Measurements from ENCODE around the gene ANKLE2.

ANKLE2 gene

DNA sequence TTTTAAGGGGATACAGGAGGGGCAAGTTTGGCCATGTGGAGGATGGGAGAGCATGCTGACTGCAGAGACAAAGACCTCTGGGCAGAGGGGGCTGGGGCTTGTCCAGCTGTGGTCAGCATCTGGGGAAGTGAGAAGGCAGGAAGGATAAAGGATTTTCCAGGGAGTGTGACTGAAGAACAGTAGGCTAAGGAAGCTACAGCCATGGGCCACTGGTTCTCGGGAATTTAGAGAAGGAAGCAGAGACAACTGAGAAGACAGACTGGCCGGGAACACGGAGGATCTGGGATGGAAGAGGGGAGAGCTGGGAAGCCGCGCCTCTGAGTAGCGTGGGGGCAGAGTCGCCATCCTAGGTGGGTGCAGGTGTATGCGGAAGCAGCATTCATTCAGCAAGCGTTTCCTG is 58.0 kb downstream of the ANKLE2 start:
- no peak for TF ChIP-seq SPI1 (IDR thresholded peaks at IDR 0.05; ENCODE audit: borderline replicate concordance, low read depth)
- TF ChIP-seq POLR2AphosphoS5 (IDR thresholded peaks at IDR 0.05; ENCODE audit: low read depth), result no peak
- no peak for TF ChIP-seq GABPA (IDR thresholded peaks at IDR 0.05; ENCODE audit: low read depth)
- TF ChIP-seq, protein P1, sequence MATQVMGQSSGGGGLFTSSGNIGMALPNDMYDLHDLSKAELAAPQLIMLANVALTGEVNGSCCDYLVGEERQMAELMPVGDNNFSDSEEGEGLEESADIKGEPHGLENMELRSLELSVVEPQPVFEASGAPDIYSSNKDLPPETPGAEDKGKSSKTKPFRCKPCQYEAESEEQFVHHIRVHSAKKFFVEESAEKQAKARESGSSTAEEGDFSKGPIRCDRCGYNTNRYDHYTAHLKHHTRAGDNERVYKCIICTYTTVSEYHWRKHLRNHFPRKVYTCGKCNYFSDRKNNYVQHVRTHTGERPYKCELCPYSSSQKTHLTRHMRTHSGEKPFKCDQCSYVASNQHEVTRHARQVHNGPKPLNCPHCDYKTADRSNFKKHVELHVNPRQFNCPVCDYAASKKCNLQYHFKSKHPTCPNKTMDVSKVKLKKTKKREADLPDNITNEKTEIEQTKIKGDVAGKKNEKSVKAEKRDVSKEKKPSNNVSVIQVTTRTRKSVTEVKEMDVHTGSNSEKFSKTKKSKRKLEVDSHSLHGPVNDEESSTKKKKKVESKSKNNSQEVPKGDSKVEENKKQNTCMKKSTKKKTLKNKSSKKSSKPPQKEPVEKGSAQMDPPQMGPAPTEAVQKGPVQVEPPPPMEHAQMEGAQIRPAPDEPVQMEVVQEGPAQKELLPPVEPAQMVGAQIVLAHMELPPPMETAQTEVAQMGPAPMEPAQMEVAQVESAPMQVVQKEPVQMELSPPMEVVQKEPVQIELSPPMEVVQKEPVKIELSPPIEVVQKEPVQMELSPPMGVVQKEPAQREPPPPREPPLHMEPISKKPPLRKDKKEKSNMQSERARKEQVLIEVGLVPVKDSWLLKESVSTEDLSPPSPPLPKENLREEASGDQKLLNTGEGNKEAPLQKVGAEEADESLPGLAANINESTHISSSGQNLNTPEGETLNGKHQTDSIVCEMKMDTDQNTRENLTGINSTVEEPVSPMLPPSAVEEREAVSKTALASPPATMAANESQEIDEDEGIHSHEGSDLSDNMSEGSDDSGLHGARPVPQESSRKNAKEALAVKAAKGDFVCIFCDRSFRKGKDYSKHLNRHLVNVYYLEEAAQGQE (IDR thresholded peaks at IDR 0.05; ENCODE audit: insufficient replicate concordance, low read depth), result no peak
- TF ChIP-seq, protein P2, sequence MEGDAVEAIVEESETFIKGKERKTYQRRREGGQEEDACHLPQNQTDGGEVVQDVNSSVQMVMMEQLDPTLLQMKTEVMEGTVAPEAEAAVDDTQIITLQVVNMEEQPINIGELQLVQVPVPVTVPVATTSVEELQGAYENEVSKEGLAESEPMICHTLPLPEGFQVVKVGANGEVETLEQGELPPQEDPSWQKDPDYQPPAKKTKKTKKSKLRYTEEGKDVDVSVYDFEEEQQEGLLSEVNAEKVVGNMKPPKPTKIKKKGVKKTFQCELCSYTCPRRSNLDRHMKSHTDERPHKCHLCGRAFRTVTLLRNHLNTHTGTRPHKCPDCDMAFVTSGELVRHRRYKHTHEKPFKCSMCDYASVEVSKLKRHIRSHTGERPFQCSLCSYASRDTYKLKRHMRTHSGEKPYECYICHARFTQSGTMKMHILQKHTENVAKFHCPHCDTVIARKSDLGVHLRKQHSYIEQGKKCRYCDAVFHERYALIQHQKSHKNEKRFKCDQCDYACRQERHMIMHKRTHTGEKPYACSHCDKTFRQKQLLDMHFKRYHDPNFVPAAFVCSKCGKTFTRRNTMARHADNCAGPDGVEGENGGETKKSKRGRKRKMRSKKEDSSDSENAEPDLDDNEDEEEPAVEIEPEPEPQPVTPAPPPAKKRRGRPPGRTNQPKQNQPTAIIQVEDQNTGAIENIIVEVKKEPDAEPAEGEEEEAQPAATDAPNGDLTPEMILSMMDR (IDR thresholded peaks at IDR 0.05; ENCODE audit: insufficient read depth, low read length), result no peak
- no peak for DNase-seq (ENCODE audit: low read depth in 1 of 2, low spot score in 1 of 2)

DNA sequence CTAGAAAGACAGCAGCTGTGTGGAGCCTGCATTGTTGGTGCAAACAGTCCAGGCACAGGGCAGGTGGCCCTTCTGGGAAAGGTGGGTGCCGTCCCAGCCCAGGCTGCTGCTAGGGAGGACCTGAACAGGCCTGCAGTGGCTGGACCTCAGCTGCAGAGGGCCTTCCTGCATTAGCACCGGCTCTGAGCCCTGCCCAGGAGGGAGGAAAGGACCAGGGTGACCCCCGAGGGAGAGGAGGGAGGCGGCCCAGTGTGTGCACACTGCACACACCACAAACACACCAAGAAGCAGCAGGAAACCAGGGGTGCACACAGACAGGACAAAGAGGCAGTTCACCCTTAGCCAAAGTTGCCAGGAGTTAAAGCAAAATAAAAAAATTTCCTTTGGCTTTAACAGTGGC is 59.0 kb downstream of the ANKLE2 start:
- Histone ChIP-seq H3K27ac (replicated peaks) (no peak overlapping the region), H3K4me3 (replicated peaks; ENCODE audit: insufficient read depth, low read length) (no peak overlapping the region), H3K27me3 (ENCODE audit: insufficient read depth, poor library complexity, severe bottlenecking) (no peaks in the 10 kb centered on the region)
- no peak for DNase-seq (ENCODE audit: low read depth in 1 of 2, low spot score in 1 of 2)
- TF ChIP-seq, protein P1 (IDR thresholded peaks at IDR 0.05; ENCODE audit: insufficient replicate concordance, low read depth), result no peak
- TF ChIP-seq POLR2AphosphoS5 (IDR thresholded peaks at IDR 0.05; ENCODE audit: low read depth) (no peak), SPI1 (IDR thresholded peaks at IDR 0.05; ENCODE audit: borderline replicate concordance, low read depth) (no peak), GABPA (IDR thresholded peaks at IDR 0.05; ENCODE audit: low read depth) (no peak)
- TF ChIP-seq, protein P2 (IDR thresholded peaks at IDR 0.05; ENCODE audit: insufficient read depth, low read length), result no peak

More for the DNA sequence above, 58.0 kb downstream of the ANKLE2 start:
- Histone ChIP-seq H3K4me3 (replicated peaks; ENCODE audit: insufficient read depth, low read length) (no peak overlapping the region), H3K27me3 (ENCODE audit: insufficient read depth, poor library complexity, severe bottlenecking) (no peaks in the 10 kb centered on the region), H3K27ac (replicated peaks) (no peak overlapping the region)

DNA sequence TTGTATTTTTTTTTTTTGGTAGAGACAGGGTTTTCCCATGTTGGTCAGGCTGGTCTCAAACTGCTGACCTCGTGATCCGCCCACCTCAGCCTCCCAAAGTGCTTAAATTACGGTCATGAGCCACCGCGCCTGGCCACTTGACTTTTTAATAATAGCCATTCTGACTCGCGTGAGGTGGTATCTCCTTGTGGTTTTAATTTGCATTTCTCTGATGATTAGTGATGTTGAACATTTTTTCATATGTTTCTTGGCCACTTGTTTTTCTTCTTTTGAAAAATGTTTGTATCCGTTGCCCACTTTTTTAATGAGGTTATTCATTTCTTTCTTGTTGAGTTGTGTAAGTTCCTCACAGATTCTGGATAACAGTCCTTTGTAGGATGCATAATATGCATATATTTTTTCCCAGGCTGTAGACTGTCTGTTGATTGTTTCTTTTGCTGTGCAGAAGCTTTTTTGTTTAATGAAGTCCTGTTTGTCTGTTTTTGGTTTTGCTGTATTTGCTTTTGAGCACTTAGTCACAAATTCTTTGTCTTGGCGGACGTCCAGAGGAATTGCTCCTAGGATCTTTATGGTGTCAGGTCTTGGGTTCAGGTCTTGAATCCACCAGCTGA is 61.3 kb downstream of the ANKLE2 start:
- H3K4me3 ChIP-seq (replicated peaks; ENCODE audit: insufficient read depth, low read length), result no peak overlapping the region
- no peak overlapping the region for H3K27ac ChIP-seq (replicated peaks)

More for the DNA sequence above, 61.3 kb downstream of the ANKLE2 start:
- TF ChIP-seq SPI1 (IDR thresholded peaks at IDR 0.05; ENCODE audit: borderline replicate concordance, low read depth) (no peak), GABPA (IDR thresholded peaks at IDR 0.05; ENCODE audit: low read depth) (no peak), POLR2AphosphoS5 (IDR thresholded peaks at IDR 0.05; ENCODE audit: low read depth) (no peak)
- TF ChIP-seq, protein P2 (IDR thresholded peaks at IDR 0.05; ENCODE audit: insufficient read depth, low read length), result no peak
- TF ChIP-seq, protein P1 (IDR thresholded peaks at IDR 0.05; ENCODE audit: insufficient replicate concordance, low read depth), result no peak
- no peaks in the 10 kb centered on the region for H3K27me3 ChIP-seq (ENCODE audit: insufficient read depth, poor library complexity, severe bottlenecking)
- no peak for DNase-seq (ENCODE audit: low read depth in 1 of 2, low spot score in 1 of 2)
